ENCODE results near the gene MPST.

- TF ChIP-seq SP1 (IDR thresholded peaks at IDR 0.05), result no peak
- TF ChIP-seq ZNF384 (IDR thresholded peaks at IDR 0.05), result no peak
- TF ChIP-seq LEF1 (IDR thresholded peaks at IDR 0.05; ENCODE audit: borderline replicate concordance), result no peak
- no peak for TF ChIP-seq ELF4 (IDR thresholded peaks at IDR 0.05)
- no peak for TF ChIP-seq FOXM1 (IDR thresholded peaks at IDR 0.05; ENCODE audit: borderline replicate concordance)
- TF ChIP-seq BHLHE40 (IDR thresholded peaks at IDR 0.05; ENCODE audit: borderline replicate concordance), result no peak
- TF ChIP-seq NFRKB (IDR thresholded peaks at IDR 0.05), result no peak
- TF ChIP-seq CTBP1 (IDR thresholded peaks at IDR 0.05; ENCODE audit: borderline replicate concordance), result no peak
- TF ChIP-seq FOXK2 (IDR thresholded peaks at IDR 0.05), result no peak
- no peak for TF ChIP-seq PKNOX1 (IDR thresholded peaks at IDR 0.05)
- no peak for TF ChIP-seq TARDBP (IDR thresholded peaks at IDR 0.05)
- no peak for TF ChIP-seq ARNT (IDR thresholded peaks at IDR 0.05)
- no peak for TF ChIP-seq FOXA1 (IDR thresholded peaks at IDR 0.05)
Observed at GRCh38 chr22:37053310-37054055, 33.9 kb downstream of the MPST start.
